Measurements from ENCODE around the gene AKT3.
A peak's percentile ranks its signal among the peaks of the same experiment; 100 is the strongest.

Gene AKT3

GRCh38 chr1:243507001-243507671 is 342.9 kb downstream of the AKT3 start:
- DNase-seq (ENCODE audit: low spot score), result no peak

GRCh38 chr1:243505986-243506689 is 343.9 kb downstream of the AKT3 start:
- DNase-seq (ENCODE audit: low spot score), result no peak

DNA sequence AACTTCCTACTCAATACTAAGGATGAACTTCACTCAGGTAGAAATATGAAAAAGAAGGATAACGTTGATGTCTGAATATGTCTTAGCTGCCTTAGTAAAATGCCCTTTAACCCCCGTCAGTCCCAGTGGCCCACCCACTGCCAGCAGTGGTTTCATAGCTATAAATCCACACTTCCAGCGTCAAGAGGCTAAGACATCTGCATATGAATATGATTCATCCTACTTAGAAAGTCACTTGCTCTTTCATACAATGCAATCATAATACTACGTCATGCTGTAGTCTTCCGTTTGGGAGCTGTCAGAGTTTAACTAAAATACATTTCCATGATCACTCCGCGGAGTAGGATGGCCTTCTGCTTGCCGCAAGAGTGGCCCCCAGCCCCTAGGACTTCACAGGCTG is 346.9 kb downstream of the AKT3 start:
- DNase-seq (ENCODE audit: low spot score), result no peak

- DNase-seq (ENCODE audit: low spot score), result no peak
Measured at GRCh38 chr1:243501002-243501401, 349.0 kb downstream of the AKT3 start.

- no peak for DNase-seq (ENCODE audit: low spot score)
Measured at GRCh38 chr1:243500512-243500911, 349.5 kb downstream of the AKT3 start.

- no peak for DNase-seq (ENCODE audit: low spot score)
Measured at GRCh38 chr1:243499711-243500110, 350.3 kb downstream of the AKT3 start.

DNA sequence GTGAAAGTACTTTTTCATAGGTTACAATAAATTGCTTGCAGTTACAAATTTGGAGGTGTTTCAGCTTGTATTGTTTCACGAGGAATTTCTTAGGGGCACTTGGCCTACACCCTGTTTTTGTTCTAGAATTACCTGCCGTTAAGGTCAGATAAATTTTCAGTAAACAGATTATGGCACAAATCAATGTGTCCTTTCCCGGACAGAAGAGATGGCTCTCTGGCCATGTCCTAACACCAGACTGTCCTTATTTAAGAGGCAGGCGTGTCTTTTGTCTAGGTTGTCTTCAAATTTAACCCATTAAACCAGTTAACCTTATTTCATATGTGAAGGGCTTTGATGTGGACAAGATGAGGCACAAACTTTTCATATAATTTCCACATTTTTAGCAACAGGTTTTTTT is 350.8 kb downstream of the AKT3 start:
- DNase-seq (ENCODE audit: low spot score), result no peak

DNA sequence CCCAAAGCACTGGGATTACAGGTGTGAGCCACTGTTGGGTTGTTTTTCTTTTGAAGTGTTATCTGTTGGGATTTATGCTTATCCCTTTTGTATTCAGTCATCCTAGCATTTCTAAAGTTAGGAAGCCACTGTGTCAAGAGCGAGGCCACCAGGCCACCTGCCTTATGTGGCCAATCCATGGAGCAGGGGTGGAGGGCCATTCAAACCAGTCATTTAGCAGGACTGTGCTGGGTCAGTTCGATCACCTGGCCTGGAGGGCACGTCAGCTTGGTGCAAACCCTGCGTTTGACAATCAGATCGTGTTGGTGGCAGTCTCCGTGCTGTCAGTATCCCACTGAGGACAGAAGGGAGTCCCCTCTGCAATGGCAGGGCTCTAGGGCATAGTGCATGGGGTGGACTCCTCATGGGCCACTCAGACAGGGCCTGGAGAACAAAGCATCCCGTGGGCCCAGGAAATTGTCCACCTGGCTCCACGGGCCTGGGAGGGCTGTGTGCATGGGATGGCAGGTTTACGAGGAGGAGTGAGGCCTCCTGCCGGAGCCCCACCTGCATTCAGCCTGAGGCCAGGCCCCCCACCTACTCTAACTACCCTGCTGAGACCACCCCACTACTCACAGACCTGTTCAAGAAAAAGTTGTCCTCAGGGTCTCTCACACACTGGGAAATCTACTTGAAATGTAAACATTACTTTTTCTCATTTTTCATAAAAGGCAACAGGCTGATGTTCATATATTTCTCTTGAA is 351.9 kb downstream of the AKT3 start:
- no peak for DNase-seq (ENCODE audit: low spot score)

DNA sequence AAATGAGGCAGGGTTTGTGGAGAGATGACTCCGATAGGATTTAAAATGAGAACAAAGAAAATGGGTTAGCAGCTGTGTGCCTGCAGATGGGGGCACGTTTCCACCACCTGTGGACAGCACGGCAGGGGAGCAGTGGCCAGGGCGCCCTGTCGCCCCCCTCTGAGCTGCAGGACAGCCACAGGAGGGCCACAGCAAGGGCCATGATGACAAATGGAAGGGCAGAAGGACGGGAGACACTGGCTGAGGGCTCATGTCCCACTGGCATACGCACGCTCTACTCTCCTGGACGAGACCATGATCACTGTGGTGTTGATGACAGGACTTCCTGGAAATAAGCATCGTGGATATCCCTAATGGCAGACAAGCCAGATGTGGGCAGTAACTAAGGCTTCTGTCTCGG is 353.2 kb downstream of the AKT3 start:
- no peak for DNase-seq (ENCODE audit: low spot score)

GRCh38 chr1:243496187-243496646 is 353.8 kb downstream of the AKT3 start:
- peak; percentile 45 for DNase-seq (ENCODE audit: low spot score)

GRCh38 chr1:243495442-243496186 is 354.4 kb downstream of the AKT3 start:
- DNase-seq (ENCODE audit: low spot score), result no peak

- no peak for DNase-seq (ENCODE audit: low spot score)
Measured at GRCh38 chr1:243494741-243495431, 355.2 kb downstream of the AKT3 start.

- no peak for DNase-seq (ENCODE audit: low spot score)
Measured at GRCh38 chr1:243493156-243494129, 356.6 kb downstream of the AKT3 start.

DNA sequence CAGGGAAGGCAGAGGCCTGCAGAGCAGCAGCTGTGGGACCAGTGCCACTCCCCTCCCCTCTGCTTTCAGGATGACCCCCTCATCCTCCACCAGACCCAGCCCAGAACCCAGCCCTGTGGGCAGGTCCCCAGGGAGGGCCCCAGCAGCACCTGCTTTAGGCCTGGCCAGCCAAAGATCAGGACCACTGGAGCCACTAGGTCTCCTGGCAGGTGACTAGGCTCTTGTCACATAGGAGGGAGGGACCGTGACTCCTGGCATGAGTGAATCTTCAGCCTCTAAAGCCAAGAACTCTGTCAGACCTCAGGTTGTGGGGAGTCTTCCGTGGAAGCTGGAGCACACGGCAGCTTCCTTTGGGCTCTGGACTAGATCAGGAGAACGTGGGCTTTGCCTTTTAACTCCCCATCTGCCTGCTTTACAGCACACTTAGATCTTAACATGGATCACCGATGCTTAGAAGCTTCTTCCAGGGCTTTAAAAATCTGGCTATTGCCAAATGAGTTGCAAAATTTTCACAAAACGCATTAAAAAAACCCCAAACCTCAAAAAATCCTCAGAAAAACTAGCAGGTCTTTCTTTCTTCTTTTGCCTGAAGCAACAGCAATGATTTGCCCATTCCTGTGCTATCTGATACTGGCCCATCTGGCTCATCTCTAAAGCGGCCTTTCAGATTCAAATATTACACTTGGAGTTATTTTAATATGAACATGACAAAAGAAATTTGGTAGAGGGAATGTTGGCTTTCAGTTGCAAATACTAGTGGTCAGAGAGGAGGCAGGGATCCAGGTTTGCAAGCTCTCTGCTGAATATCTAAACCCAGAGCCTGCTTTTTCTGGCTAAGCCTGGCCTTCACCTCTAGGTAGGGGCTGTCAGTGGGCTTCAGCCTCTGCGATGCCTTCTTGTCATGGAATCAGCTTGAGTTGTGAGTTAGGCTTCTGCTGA is 359.0 kb downstream of the AKT3 start:
- peak; percentile 55 for DNase-seq (ENCODE audit: low spot score)

DNA sequence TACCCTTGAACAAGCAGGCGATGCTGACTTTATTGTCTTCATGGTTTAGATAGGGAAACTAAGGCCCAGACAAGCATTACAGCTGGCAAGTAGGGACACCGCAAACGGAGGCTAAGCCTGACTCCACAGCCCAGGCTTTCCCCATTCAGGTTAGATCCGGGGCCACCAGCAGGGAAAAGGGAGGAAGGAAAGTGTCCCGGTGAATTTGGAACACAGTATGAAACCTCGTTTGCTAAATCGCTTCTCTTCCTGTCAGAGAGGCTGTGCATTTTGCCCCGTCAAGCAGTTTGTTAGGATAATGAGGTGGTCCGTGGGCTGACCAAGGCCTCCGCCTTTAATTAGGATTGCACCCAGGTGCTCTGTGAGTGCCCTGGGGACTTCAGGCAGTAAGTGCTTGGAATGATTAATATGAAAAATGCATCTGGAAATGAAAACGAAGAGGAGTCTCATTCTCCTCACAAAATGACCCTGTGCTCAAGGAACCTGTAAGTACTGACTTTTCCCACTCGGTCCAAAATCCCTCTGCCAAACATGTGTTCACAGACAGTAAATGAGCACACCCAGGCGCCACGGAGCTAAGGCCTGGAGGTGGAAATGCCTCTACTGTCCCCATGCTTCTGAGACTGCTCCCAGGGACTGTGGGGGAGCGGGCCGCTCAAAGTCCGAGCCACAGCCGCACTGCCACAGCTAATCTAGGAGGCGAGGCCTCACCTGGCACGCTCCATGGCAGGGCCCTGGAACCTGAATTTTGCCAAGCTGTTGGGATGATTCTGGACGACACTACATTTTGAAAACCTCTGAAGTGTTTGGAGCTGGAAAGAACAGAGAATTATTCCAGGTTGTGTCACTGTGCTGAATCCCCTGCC is 360.1 kb downstream of the AKT3 start:
- DNase-seq (ENCODE audit: low spot score), result no peak

GRCh38 chr1:243489158-243489527 is 360.9 kb downstream of the AKT3 start:
- DNase-seq (ENCODE audit: low spot score), result no peak

DNA sequence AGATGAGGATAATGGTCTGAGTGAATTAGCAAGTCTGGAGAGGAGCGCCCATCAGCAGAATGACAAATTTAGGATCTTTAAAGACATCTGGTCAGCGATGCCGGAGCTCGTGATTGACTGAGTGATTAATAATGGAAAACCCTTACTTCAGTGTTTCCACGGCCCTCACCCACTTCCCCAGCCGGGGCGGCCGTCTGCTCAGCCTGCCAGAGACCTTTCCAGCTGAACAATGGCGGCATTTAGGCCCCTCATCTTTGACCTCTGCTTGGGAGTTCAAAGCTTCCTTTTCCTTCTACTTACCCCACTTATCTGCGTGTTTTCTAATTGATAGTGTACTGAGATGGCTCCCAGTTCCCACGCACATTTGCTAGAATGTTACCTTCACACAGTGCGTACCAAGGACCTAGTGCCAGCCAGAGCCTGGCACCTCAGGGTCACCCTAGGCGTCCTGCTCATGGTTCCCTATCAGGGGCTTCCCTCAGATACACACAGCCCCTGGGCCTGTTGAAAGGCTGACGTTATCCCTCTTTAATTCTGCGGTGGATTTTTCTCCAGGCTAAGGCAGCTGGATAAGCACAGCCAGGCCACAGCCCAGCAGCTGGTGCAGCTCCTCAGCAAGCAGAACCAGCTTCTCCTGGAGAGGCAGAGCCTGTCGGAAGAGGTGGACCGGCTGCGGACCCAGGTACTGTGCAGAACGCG is 361.4 kb downstream of the AKT3 start:
- DNase-seq (ENCODE audit: low spot score), result no peak
